LNCAP (cell line): ENCODE data around the gene EFHD2.

Experiments used
- TF ChIP-seq, protein P1 (sequence below): fragments of 450-650 bp; IDR thresholded peaks from 2 replicates; pipeline ENCODE4 v1.5.1; 2017; ENCODE audit warnings: mild to moderate bottlenecking

EFHD2 gene

DNA sequence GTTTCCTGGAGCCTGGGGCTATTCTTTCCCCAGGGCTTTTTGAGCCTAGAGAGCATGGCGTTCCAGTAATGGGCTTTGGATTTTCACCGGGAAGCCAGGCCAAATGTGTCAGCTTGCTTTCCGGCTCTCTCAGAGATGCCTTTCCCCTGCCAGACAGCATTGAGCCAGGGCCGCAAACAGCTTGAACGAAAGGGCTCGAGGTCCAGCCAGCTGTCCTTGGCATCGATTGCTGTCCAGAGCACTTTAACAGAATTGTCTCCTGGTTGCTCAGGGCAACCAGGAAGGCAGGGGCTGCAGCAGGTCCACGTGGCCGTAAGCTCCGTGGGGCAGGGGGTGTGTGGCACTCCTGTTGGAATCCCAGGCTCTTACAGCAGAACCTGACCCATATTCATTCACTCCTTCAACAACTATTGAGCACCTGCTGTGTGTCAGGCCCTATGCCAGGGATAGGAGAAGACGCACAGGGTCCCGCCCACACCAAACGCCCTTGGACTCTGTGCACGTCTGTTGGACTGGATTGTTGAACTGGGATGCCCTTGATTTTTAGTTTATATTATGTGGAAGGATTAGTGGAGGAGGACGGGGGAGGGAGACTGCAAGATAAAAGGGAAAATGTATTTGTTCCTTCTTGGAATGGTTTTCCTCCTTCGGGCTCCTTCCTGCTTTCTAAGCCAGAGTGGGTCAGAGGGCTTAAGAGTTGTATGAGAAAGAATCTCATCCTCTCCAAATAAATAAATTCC is 38.7 kb upstream of the EFHD2 start:
- TF ChIP-seq, protein P1, sequence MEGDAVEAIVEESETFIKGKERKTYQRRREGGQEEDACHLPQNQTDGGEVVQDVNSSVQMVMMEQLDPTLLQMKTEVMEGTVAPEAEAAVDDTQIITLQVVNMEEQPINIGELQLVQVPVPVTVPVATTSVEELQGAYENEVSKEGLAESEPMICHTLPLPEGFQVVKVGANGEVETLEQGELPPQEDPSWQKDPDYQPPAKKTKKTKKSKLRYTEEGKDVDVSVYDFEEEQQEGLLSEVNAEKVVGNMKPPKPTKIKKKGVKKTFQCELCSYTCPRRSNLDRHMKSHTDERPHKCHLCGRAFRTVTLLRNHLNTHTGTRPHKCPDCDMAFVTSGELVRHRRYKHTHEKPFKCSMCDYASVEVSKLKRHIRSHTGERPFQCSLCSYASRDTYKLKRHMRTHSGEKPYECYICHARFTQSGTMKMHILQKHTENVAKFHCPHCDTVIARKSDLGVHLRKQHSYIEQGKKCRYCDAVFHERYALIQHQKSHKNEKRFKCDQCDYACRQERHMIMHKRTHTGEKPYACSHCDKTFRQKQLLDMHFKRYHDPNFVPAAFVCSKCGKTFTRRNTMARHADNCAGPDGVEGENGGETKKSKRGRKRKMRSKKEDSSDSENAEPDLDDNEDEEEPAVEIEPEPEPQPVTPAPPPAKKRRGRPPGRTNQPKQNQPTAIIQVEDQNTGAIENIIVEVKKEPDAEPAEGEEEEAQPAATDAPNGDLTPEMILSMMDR: no peak

DNA sequence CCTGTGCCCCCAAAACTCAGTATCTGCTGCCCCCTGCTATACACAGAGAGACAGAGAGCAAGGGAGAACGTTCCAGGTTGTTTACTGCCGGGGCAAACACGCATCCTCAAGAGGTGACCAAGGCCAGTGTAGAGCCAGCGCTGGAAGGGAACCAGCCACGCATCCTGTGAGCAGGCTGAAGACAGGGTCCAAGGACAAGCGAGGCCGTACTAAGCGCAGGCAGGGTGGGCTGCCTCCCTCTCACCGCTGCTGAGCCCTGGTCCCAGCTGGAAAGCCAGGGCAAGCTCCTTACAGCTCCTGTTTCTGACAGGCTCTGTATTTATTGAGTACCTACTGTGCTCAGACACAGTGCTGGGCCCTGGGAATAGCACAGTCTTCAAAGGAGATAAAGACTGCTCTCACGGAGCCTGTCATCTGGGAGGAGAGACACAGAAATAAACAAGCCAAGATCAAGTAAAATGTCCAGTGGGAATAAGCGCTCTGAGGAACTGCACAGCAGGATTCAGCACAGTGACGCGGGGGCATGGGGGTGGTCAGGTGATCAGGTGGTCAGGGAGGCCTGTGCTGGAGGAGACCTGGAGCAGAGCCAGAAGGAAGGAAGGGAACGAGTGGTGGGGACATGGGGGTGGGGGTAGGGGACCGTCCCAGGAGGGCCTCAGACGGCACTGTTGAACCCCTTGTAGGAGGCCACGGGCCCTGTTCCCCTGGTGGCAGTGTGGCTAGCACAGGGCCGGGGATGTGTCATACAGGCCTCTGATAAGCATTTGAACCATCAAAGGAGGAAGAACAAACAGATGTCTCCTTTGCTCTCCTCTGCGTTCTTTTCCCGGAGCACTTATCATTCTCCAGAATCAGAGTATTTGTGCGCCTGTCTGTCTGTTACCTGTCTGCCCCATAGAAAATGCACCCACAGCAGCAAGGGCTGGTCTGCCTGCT is 37.8 kb upstream of the EFHD2 start:
- TF ChIP-seq, protein P1: no peak

DNA sequence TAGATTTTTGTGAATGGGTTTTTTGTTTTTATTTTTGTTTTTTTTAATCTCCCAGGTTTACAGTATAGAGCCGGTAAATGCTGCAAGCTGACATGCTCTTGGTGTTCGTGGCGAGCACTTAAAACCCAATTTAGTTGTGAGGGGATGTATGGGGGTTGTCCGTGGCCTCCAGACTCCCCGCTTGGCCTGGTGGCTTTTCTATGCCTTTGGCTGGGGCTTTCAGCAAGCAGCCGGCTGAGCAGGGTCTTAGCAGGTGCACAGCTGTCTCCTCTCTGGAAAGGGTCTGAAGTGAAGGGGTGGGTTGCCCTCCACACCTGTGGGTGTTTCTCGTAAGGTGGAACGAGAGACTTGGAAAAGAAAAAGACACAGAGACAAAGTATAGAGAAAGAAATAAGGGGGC is 31.0 kb upstream of the EFHD2 start:
- TF ChIP-seq, protein P1: no peak

DNA sequence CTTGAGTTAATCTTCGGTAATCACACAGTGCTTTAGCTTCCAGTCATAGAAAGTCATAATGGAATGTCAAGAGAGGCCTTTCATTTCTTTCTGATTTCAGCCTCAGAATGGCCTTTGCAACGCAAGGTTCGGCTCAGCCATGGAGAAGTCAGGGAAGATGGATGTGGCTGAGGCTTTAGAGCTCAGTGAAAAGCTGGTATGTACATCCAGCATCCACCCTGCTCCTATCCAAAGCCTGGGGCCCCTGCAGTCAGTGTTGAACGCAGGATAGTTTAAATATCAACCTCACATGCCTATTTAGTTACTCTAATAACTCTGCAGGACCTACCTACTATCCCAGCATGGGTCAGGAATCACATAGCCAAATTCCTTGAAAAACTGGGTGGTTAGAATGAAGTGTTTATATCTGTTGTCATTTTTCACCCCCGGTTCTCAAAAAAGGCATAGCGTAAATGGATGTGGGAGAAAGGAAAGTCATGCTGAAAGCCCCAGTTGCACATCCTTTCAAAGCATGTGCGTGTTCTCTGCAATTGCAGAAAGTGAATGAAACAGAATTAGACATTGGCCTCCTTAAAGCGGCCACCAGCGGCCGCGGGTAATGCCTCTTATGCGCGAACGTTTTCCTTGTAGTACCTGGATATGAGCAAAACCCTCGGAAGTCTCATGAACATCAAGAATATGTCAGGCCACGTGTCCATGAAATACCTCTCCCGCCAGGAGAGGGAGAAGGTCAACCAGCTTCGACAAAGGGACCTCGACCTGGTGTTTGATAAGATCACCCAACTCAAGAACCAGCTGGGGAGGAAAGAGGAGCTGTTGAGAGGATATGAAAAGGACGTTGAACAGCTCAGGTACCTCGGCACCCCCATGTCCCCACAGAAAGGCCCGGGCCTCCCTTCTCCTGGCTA is 28.8 kb upstream of the EFHD2 start:
- TF ChIP-seq, protein P1: no peak

DNA sequence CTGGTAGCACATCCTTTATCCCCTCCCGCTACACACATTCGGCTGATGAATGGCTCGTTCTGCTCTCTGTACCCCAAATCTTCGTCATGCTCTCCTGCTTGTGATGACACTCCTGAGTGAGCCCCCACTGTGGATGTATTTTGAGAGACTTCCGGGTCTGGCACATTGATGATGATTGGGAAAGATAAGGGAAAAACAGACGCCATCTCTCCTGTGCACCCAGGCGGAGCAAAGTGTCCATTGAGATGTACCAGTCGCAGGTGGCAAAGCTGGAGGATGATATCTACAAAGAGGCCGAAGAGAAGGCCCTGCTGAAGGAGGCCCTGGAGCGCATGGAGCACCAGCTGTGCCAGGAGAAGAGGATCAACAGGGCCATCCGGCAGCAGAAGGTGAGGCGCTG is 27.9 kb upstream of the EFHD2 start:
- TF ChIP-seq, protein P1: no peak

DNA sequence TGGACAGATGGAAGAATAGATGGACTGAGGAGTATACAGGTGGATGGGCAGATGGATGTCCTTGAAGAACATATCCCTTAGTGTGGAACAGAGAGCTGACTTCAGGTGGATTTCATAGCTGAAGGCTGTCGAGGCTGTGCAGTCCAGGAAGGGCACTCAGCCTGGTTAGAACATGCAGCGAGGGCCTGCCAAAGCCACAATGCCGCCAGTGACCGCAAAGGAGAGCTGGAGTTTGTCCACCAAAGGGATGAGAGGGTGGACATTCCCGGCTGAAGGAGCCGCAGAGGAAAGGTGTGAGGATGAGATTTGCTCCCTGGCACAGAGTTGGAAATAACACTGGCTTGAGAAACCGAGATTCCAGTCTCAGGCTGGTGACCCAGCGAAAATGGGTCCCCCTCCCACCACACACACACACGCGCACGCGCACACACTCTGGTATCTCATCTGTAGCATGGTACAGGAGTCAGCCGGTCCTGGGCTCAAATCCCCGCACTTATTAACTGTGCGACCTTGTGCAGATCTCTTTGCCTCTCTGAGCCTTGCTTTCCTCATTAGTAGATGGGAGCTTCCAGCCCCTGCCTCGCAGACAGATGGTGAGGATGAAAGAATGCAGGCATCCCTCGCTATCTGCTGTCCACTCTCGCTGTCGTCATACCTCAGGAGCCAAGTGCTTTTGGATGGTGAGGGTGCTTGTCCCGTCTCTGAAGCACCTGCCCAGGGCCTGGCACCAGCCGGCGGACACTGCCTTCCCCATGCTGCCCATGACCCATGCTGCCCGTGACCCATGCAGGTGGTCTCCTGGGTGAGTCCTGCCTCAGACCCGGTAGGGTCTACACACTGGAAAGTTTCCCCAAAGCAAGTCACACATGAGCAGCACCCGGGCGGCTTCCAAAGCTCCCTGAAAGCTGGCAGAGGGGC is 26.8 kb upstream of the EFHD2 start:
- TF ChIP-seq, protein P1: no peak
